Suprapubic skin (tissue), 3 donors: ENCODE data around the gene FAH.

Experiments used
- POLR2AphosphoS5 ChIP-seq, 3 donors: sonication (generic); formaldehyde crosslinking; IDR thresholded peaks; one replicate each; pipeline ENCODE4 v1.6.1; 2017; ENCODE audit warnings: antibody characterized with exemption in 3 of 3
- TF ChIP-seq, protein P1 (sequence below), 2 donors: fragments of 200-600 bp in 1 of 2; fragments of 450-650 bp in 1 of 2; sonication (generic) in 1 of 2; IDR thresholded peaks; one replicate each; pipeline ENCODE4 v1.5.1; 2016 to 2019; ENCODE audit warnings: antibody characterized with exemption in 2 of 2, mild to moderate bottlenecking in 1 of 2, moderate library complexity in 1 of 2

DNA sequence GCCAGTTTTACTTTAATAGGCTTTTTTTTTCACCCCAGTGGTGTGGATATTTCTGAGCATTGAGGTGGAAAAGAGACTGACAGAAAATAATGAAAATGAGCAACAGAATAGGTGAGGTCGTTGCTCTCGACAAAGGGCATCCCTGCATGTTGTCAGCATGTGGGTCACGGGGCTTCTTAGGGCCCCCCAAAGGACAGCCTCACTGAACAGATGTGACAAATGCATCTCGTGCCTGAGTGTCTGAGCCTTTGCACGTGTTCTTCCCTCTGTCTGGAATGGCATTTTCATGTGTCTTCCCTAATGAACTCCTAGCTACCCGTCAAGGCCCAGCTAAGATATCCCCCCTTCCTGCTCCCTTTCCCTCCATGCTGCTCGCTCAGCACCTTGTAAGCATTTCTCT lies 31.8 kb downstream of the FAH start:
- no peak for TF ChIP-seq POLR2AphosphoS5 (IDR thresholded peaks at IDR 0.05)
- TF ChIP-seq, protein P1, sequence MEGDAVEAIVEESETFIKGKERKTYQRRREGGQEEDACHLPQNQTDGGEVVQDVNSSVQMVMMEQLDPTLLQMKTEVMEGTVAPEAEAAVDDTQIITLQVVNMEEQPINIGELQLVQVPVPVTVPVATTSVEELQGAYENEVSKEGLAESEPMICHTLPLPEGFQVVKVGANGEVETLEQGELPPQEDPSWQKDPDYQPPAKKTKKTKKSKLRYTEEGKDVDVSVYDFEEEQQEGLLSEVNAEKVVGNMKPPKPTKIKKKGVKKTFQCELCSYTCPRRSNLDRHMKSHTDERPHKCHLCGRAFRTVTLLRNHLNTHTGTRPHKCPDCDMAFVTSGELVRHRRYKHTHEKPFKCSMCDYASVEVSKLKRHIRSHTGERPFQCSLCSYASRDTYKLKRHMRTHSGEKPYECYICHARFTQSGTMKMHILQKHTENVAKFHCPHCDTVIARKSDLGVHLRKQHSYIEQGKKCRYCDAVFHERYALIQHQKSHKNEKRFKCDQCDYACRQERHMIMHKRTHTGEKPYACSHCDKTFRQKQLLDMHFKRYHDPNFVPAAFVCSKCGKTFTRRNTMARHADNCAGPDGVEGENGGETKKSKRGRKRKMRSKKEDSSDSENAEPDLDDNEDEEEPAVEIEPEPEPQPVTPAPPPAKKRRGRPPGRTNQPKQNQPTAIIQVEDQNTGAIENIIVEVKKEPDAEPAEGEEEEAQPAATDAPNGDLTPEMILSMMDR (IDR thresholded peaks at IDR 0.05): no peak
